ENCODE data around the gene TOMM5.

TOMM5 gene

GRCh38 chr9:37625036-37625757, 32.8 kb upstream of the TOMM5 start:
- H3K4me3 ChIP-seq (replicated peaks; ENCODE audit: insufficient read depth, low read length): no peak overlapping the region
- peaks cover 2% of the 10 kb centered on the region for H3K27me3 ChIP-seq (ENCODE audit: insufficient read depth, poor library complexity, severe bottlenecking)
- peak; percentile 46 for TF ChIP-seq REST (IDR thresholded peaks at IDR 0.05; ENCODE audit: insufficient replicate concordance, low read depth)
- TF ChIP-seq POLR2AphosphoS5 (IDR thresholded peaks at IDR 0.05; ENCODE audit: low read depth): no peak
- H3K27ac ChIP-seq (replicated peaks): no peak overlapping the region
- peak in 1 of 2 experiments; percentile 6 for DNase-seq (ENCODE audit: low read depth in 1 of 2, low spot score in 1 of 2)

GRCh38 chr9:37624073-37624472, 31.7 kb upstream of the TOMM5 start:
- Histone ChIP-seq H3K27ac (replicated peaks) (no peak overlapping the region), H3K27me3 (ENCODE audit: insufficient read depth, poor library complexity, severe bottlenecking) (peaks cover 2% of the 10 kb centered on the region), H3K4me3 (replicated peaks; ENCODE audit: insufficient read depth, low read length) (no peak overlapping the region)
- DNase-seq (ENCODE audit: low read depth in 1 of 2, low spot score in 1 of 2): no peak
- TF ChIP-seq CTCF (IDR thresholded peaks at IDR 0.05; ENCODE audit: insufficient read depth, low read length): no peak
- TF ChIP-seq SPI1 (IDR thresholded peaks at IDR 0.05; ENCODE audit: borderline replicate concordance, low read depth): no peak
- no peak for TF ChIP-seq GABPA (IDR thresholded peaks at IDR 0.05; ENCODE audit: low read depth)
- no peak for TF ChIP-seq POLR2AphosphoS5 (IDR thresholded peaks at IDR 0.05; ENCODE audit: low read depth)
- TF ChIP-seq REST (IDR thresholded peaks at IDR 0.05; ENCODE audit: insufficient replicate concordance, low read depth): no peak

GRCh38 chr9:37623267-37623666, 30.9 kb upstream of the TOMM5 start:
- TF ChIP-seq GABPA (IDR thresholded peaks at IDR 0.05; ENCODE audit: low read depth): no peak
- TF ChIP-seq POLR2AphosphoS5 (IDR thresholded peaks at IDR 0.05; ENCODE audit: low read depth): no peak
- TF ChIP-seq CTCF (IDR thresholded peaks at IDR 0.05; ENCODE audit: insufficient read depth, low read length): no peak
- TF ChIP-seq REST (IDR thresholded peaks at IDR 0.05; ENCODE audit: insufficient replicate concordance, low read depth): no peak
- TF ChIP-seq SPI1 (IDR thresholded peaks at IDR 0.05; ENCODE audit: borderline replicate concordance, low read depth): no peak
- Histone ChIP-seq H3K27me3 (ENCODE audit: insufficient read depth, poor library complexity, severe bottlenecking) (peaks cover 2% of the 10 kb centered on the region), H3K4me3 (replicated peaks; ENCODE audit: insufficient read depth, low read length) (no peak overlapping the region), H3K27ac (replicated peaks) (no peak overlapping the region)
- no peak for DNase-seq (ENCODE audit: low read depth in 1 of 2, low spot score in 1 of 2)
